Endothelial cell of umbilical vein (primary cell): Measurements from ENCODE around the gene BRD3. TPM values are rescaled to one million over a fixed set of nuclear protein-coding genes. Genes with fewer than 3 reads are reported as not detected.

Source experiments
- BruUV-seq: library from RNA; stranded (reverse); fragments of 400-500 nt; replicated peaks from 2 replicates; lab custom pipeline; 2021; lab: Mats Ljungman, UMichigan
- CTCF ChIA-PET: fragments of 300-600, 350-600 bp; sonication (Branson Sonifier 250); formaldehyde crosslinking; loops from one replicate; lab custom pipeline; 2021; ENCODE audit warnings: antibody characterized with exemption, inconsistent platforms; lab: Charles Lee
- POLR2A ChIA-PET: fragments of 300-600, 350-600 bp; sonication (Branson Sonifier 250); formaldehyde crosslinking; loops from one replicate; lab custom pipeline; 2021; ENCODE audit warnings: antibody characterized with exemption, inconsistent platforms; lab: Charles Lee
- DNase-seq: peaks from one replicate; pipeline ENCODE4 v3.0.0-alpha.2; 2011; ENCODE audit warnings: low read depth, low spot score
- FAIRE-seq: peaks from 2 replicates; lab custom pipeline; 2011; peaks lifted over from hg19 to GRCh38; lab: Jason Lieb, UNC
- H2AFZ ChIP-seq: 2 replicates; pipeline ENCODE4 v1.6.0; 2012; ENCODE audit warnings: low read depth, low read length, control low read depth, inconsistent platforms
- H3K27ac ChIP-seq: 2 replicates; pipeline ENCODE4 v1.5.1; 2011; ENCODE audit warnings: low read depth, mild to moderate bottlenecking, control low read depth, low read length, moderate library complexity; ENCODE audit not compliant: insufficient read depth
- H3K27me3 ChIP-seq, 2 experiments: 2 replicates each; pipeline versions ENCODE4 v1.6.0 to v1.6.1; 2011; ENCODE audit warnings: low read length in 2 of 2, mixed read lengths in 1 of 2; ENCODE audit not compliant: control insufficient read depth in 2 of 2, insufficient read depth in 2 of 2
- H3K36me3 ChIP-seq, 2 experiments: 2 replicates in 1 of 2; 3 replicates in 1 of 2; pipeline ENCODE4 v1.5.1; 2011; ENCODE audit warnings: low read length in 2 of 2, mild to moderate bottlenecking in 1 of 2, moderate library complexity in 1 of 2; ENCODE audit not compliant: control insufficient read depth in 2 of 2, insufficient read depth in 2 of 2; ENCODE audit errors: extremely low read depth in 1 of 2
- H3K4me1 ChIP-seq: 3 replicates; pipeline ENCODE4 v1.5.1; 2011; ENCODE audit warnings: mild to moderate bottlenecking, low read length; ENCODE audit not compliant: control insufficient read depth, insufficient read depth; ENCODE audit errors: extremely low read depth
- H3K4me2 ChIP-seq: 2 replicates; pipeline ENCODE4 v1.6.1; 2011; ENCODE audit warnings: low read length, control low read depth, mixed read lengths; ENCODE audit not compliant: insufficient read depth
- H3K4me3 ChIP-seq, 3 experiments: fragments of 200-600 bp in 1 of 3; sonication (generic), shearing (Covaris generic) in 1 of 3; replicated peaks in 1 of 3; 2 replicates each; pipeline ENCODE4 v1.5.1; 2011 to 2016; ENCODE audit warnings: control low read depth in 3 of 3, low read length in 3 of 3, mild to moderate bottlenecking in 2 of 3, inconsistent platforms in 1 of 3, low read depth in 1 of 3, moderate library complexity in 1 of 3; ENCODE audit not compliant: insufficient read depth in 1 of 3
- H3K79me2 ChIP-seq: 2 replicates; pipeline ENCODE4 v1.6.0; 2012; ENCODE audit warnings: low read length, inconsistent platforms; ENCODE audit not compliant: control insufficient read depth, insufficient read depth
- H3K9ac ChIP-seq: replicated peaks from 2 replicates; pipeline ENCODE3; 2011; ENCODE audit warnings: low read length, control low read depth; ENCODE audit not compliant: insufficient read depth; ENCODE audit errors: extremely low read depth
- H3K9me1 ChIP-seq: replicated peaks from 3 replicates; pipeline ENCODE4 v1.6.0; 2011; ENCODE audit warnings: mild to moderate bottlenecking, low read length; ENCODE audit not compliant: control insufficient read depth, insufficient read depth; ENCODE audit errors: extremely low read depth
- H3K9me3 ChIP-seq: replicated peaks from 2 replicates; pipeline ENCODE4 v1.5.1; 2012; ENCODE audit warnings: low read length, inconsistent platforms; ENCODE audit not compliant: control insufficient read depth, insufficient read depth
- H4K20me1 ChIP-seq: replicated peaks from 2 replicates; pipeline ENCODE3; 2011; ENCODE audit warnings: mild to moderate bottlenecking, low read length; ENCODE audit not compliant: control insufficient read depth, insufficient read depth; ENCODE audit errors: extremely low read depth
- CTCF ChIP-seq, 2 donors: IDR thresholded peaks; 1 replicate in 1 of 2; 2 replicates in 1 of 2; pipeline ENCODE4 v1.5.1; 2011; ENCODE audit warnings: low read length in 2 of 2, mild to moderate bottlenecking in 2 of 2, moderate library complexity in 2 of 2, control low read depth in 1 of 2, inconsistent platforms in 1 of 2, low read depth in 1 of 2; ENCODE audit not compliant: insufficient read depth in 1 of 2; ENCODE audit errors: extremely low read depth in 1 of 2
- EZH2 ChIP-seq: IDR thresholded peaks from 2 replicates; pipeline ENCODE4 v1.6.1; 2012; ENCODE audit warnings: borderline replicate concordance, low read depth, mild to moderate bottlenecking, moderate library complexity, low read length, inconsistent platforms; ENCODE audit not compliant: severe bottlenecking
- FOS ChIP-seq: IDR thresholded peaks from 2 replicates; pipeline ENCODE4 v1.6.1; 2011; ENCODE audit warnings: mild to moderate bottlenecking, low read length, moderate library complexity, borderline replicate concordance; ENCODE audit not compliant: insufficient read depth
- GATA2 ChIP-seq: IDR thresholded peaks from 2 replicates; pipeline ENCODE4 v1.7.0; 2011; ENCODE audit warnings: low read depth, mild to moderate bottlenecking, moderate library complexity, mixed read lengths, low read length; ENCODE audit not compliant: insufficient read length, insufficient read depth
- JUN ChIP-seq: IDR thresholded peaks from 2 replicates; pipeline ENCODE4 v1.6.1; 2011; ENCODE audit warnings: borderline replicate concordance, low read depth; ENCODE audit not compliant: insufficient read length, insufficient read depth
- MAX ChIP-seq: IDR thresholded peaks from 2 replicates; pipeline ENCODE4 v1.6.1; 2011; ENCODE audit not compliant: insufficient read depth, insufficient read length
- MYC ChIP-seq: IDR thresholded peaks from one replicate; pipeline ENCODE4 v1.6.1; 2011; ENCODE audit warnings: mild to moderate bottlenecking, low read depth, low read length
- POLR2A ChIP-seq: IDR thresholded peaks from 2 replicates; pipeline ENCODE4 v1.6.1; 2012; ENCODE audit warnings: low read depth, mild to moderate bottlenecking, control low read depth, low read length
- POLR2AphosphoS5 ChIP-seq: IDR thresholded peaks from 2 replicates; pipeline ENCODE4 v1.6.1; 2012; ENCODE audit warnings: low read depth, mild to moderate bottlenecking, control low read depth, low read length, moderate library complexity; ENCODE audit not compliant: insufficient read depth
- dilution Hi-C: fragments of 300-500 bp; cut with MboI; formaldehyde crosslinking; loops from one replicate; pipeline ENCODE4 v1.15.0; 2019; ENCODE audit warnings: low sequenced_read_pairs; ENCODE audit not compliant: extremely low pct_ligation_motif_present
- intact Hi-C: fragments of 100-400 bp; cut with micrococcal nuclease; formaldehyde crosslinking; loops from one replicate; pipeline ENCODE4 v1.10.0; 2022
- polyA plus RNA-seq, 4 experiments: library from polyadenylated mRNA; depleted of rRNA in 3 of 4; stranded (reverse) in 3 of 4; unstranded in 1 of 4; fragments of >200 nt; gene quantifications; 2 replicates each; pipeline versions ENCODE4 v1.2.1 to v1.2.3, GENCODE V29; 2011 to 2012; ENCODE audit warnings: missing spikeins in 1 of 4
- total RNA-seq: library from RNA; stranded (reverse); gene quantifications from 2 replicates; pipeline ENCODE4 v1.2.3, GENCODE V29; 2021

BRD3 gene
- total and polyA plus RNA-seq, 2 donors (not counting 3 experiments of a cell fraction or from before 2014, with no cell fraction given) = 10.5 to 47.1 TPM

- H3K4me3 ChIP-seq = no peak overlapping the region
- H3K9ac ChIP-seq = no peak overlapping the region
- H3K9me3 ChIP-seq = no peaks in the 10 kb centered on the region
- no peak overlapping the region for H2AFZ ChIP-seq
- H3K9me1 ChIP-seq = no peaks in the 10 kb centered on the region
- H4K20me1 ChIP-seq = no peaks in the 10 kb centered on the region
- H3K36me3 ChIP-seq = no peaks in the 10 kb centered on the region
- H3K27me3 ChIP-seq = peaks cover 0 to 2% of the 10 kb centered on the region in 2 experiments
- no peak overlapping the region for H3K4me2 ChIP-seq
- no peaks in the 10 kb centered on the region for H3K4me1 ChIP-seq
- dilution Hi-C loops (no loop called here), intact Hi-C loops (no loop called here)
- DNase-seq (no peak), FAIRE-seq (no peak)
- no TSS peak for BruUV-seq
- POLR2A ChIA-PET = no interaction called here
- TF ChIP-seq EZH2 = no peak
- TF ChIP-seq MAX = no peak
- TF ChIP-seq GATA2 = no peak
- no peak for TF ChIP-seq POLR2AphosphoS5
- TF ChIP-seq JUN = no peak
- TF ChIP-seq MYC = no peak
- no peak for TF ChIP-seq FOS
- no peak for TF ChIP-seq POLR2A
- TF ChIP-seq CTCF (IDR thresholded peaks at IDR 0.05; ENCODE audit: extremely low read depth in 1 of 2, insufficient read depth in 1 of 2, low read depth in 1 of 2, low read length in 2 of 2) = no peak
- no peak overlapping the region for H3K27ac ChIP-seq
- CTCF ChIA-PET = interaction anchor here (2.1 kb wide), 1 partner anchor 105 kb away, joined by 12 read pairs; no protein-coding TSS in a partner anchor
- H3K79me2 ChIP-seq = no peaks in the 10 kb centered on the region
Measured at GRCh38 chr9:134100040-134100439, 32.2 kb upstream of the BRD3 start.
